ENCODE data around the gene KLHL25. TPM values are rescaled to one million over a fixed set of nuclear protein-coding genes. Genes with fewer than 3 reads are reported as not detected.

Gene KLHL25
- total and polyA plus RNA-seq, 2 of the 13 experiments (the other 11 are each of a cell fraction or from before 2014, with no cell fraction given): 3.7 to 8.2 TPM

DNA sequence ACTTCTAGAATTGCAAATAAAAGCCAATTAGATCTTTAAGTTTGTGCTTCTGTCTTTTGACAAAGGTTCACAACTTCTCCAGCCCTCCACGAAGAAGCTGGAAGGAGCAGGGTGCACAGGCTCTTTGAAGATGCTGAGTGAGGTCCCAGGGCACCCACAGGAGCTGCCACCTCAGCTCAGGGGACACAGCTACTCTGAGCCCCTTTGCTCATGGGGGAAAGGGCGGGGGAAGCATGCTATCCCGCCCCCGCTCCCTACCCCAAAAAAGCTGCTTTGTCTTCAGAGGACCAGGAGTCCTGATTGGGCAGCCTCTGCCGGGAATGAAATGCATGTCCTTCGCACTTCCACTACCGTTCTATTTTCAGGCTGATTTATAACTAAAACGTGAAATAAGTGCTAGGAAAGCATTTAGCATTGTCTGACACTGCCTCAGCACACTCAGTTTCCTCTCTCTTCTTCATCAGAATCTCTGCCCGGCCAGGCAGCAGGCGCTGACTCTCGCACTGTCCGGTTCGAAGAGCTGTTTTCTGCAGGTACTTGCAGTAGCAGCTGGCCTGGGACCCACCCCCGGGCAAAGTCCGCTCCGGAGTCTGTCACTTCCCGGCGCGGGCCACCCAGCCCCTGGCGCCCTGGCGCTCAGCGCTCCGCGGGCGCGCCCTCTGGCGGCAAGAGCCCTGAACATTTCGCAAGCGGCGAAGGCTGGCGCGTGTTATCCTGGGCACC lies 45.5 kb upstream of the KLHL25 start (continued):
- TF ChIP-seq THYN1 (CRISPR knock-in tag; IDR thresholded peaks at IDR 0.05; ENCODE audit: borderline replicate concordance, low read depth) (no peak), CEBPG (CRISPR knock-in tag; IDR thresholded peaks at IDR 0.05) (peak; percentile 98), NCOA2 (CRISPR knock-in tag; IDR thresholded peaks at IDR 0.05) (peak; percentile 51; the same call in 1 of the 2 replicates), SMC3 (IDR thresholded peaks at IDR 0.05; ENCODE audit: low read length) (peak; percentile 69; the same call in 1 of the 2 replicates), CHD2 (IDR thresholded peaks at IDR 0.05; ENCODE audit: low read depth, low read length) (no peak), TERF1 (CRISPR knock-in tag; IDR thresholded peaks at IDR 0.05) (no peak), ZBTB8A (CRISPR knock-in tag; IDR thresholded peaks at IDR 0.05; ENCODE audit: borderline replicate concordance, low read depth) (no peak), MED8 (CRISPR knock-in tag; IDR thresholded peaks at IDR 0.05; ENCODE audit: insufficient replicate concordance) (no peak), ZBTB20 (CRISPR knock-in tag; IDR thresholded peaks at IDR 0.05; ENCODE audit: borderline replicate concordance, low read depth) (no peak), ZNF607 (CRISPR knock-in tag; IDR thresholded peaks at IDR 0.05; ENCODE audit: borderline replicate concordance) (peak; percentile 42; the same call in 1 of the 2 replicates), ZNF691 (CRISPR knock-in tag; IDR thresholded peaks at IDR 0.05; ENCODE audit: borderline replicate concordance, low read depth) (peak; percentile 82; the same call in 1 of the 2 replicates), ZNF207 (IDR thresholded peaks at IDR 0.05; ENCODE audit: borderline replicate concordance) (no peak), ZBTB46 (CRISPR knock-in tag; IDR thresholded peaks at IDR 0.05; ENCODE audit: borderline replicate concordance) (no peak), ZFX (CRISPR knock-in tag; IDR thresholded peaks at IDR 0.05; ENCODE audit: low read depth) (peak; percentile 44; the same call in 1 of the 2 replicates), PLRG1 (conservative IDR thresholded peaks at IDR 0.05) (no peak), KDM3A (CRISPR knock-in tag; IDR thresholded peaks at IDR 0.05; ENCODE audit: low read depth) (peak; percentile 95; the same call in 1 of the 2 replicates), HMGA1 (CRISPR knock-in tag; conservative IDR thresholded peaks at IDR 0.05) (no peak), ZNF567 (CRISPR knock-in tag; IDR thresholded peaks at IDR 0.05; ENCODE audit: borderline replicate concordance) (no peak)
- TF ChIP-seq, protein P1, sequence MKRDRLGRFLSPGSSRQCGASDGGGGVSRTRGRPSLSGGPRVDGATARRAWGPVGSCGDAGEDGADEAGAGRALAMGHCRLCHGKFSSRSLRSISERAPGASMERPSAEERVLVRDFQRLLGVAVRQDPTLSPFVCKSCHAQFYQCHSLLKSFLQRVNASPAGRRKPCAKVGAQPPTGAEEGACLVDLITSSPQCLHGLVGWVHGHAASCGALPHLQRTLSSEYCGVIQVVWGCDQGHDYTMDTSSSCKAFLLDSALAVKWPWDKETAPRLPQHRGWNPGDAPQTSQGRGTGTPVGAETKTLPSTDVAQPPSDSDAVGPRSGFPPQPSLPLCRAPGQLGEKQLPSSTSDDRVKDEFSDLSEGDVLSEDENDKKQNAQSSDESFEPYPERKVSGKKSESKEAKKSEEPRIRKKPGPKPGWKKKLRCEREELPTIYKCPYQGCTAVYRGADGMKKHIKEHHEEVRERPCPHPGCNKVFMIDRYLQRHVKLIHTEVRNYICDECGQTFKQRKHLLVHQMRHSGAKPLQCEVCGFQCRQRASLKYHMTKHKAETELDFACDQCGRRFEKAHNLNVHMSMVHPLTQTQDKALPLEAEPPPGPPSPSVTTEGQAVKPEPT (CRISPR knock-in tag; IDR thresholded peaks at IDR 0.05; ENCODE audit: low read depth): no peak; the same call in 1 of the 2 replicates
- TF ChIP-seq, protein P2, sequence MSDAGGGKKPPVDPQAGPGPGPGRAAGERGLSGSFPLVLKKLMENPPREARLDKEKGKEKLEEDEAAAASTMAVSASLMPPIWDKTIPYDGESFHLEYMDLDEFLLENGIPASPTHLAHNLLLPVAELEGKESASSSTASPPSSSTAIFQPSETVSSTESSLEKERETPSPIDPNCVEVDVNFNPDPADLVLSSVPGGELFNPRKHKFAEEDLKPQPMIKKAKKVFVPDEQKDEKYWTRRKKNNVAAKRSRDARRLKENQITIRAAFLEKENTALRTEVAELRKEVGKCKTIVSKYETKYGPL (CRISPR knock-in tag; IDR thresholded peaks at IDR 0.05): 0 out of 2 replicates have a peak, but pooled peaks have one; percentile 33
- TF ChIP-seq, protein P3, sequence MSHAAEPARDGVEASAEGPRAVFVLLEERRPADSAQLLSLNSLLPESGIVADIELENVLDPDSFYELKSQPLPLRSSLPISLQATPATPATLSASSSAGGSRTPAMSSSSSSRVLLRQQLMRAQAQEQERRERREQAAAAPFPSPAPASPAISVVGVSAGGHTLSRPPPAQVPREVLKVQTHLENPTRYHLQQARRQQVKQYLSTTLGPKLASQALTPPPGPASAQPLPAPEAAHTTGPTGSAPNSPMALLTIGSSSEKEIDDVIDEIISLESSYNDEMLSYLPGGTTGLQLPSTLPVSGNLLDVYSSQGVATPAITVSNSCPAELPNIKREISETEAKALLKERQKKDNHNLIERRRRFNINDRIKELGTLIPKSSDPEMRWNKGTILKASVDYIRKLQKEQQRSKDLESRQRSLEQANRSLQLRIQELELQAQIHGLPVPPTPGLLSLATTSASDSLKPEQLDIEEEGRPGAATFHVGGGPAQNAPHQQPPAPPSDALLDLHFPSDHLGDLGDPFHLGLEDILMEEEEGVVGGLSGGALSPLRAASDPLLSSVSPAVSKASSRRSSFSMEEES (CRISPR knock-in tag; IDR thresholded peaks at IDR 0.05): no peak

Data from HepG2 (cell line).